Peyer's patch (tissue), 4 donors: ENCODE measurements around the gene PARD3B. TPM values are rescaled to one million over a fixed set of nuclear protein-coding genes. Genes with fewer than 3 reads are reported as not detected.

Experiments used
- DNase-seq, 3 donors: peaks; one replicate each; pipeline ENCODE4 v3.0.0-alpha.2; 2017 to 2019
- H3K27ac ChIP-seq, 4 donors: fragments of 200-600 bp; sonication (generic); one replicate each; pipeline ENCODE4 v1.5.1; 2016 to 2019
- H3K27me3 ChIP-seq, 2 donors: fragments of 200-600 bp; sonication (generic); one replicate each; pipeline ENCODE4 v1.5.1; 2019
- H3K36me3 ChIP-seq, 3 donors: fragments of 200-600 bp; sonication (generic); one replicate each; pipeline ENCODE4 v1.5.1; 2016 to 2019
- H3K4me1 ChIP-seq, 4 donors: fragments of 200-600 bp; sonication (generic); one replicate each; pipeline ENCODE4 v1.5.1; 2016 to 2019
- H3K4me3 ChIP-seq, 4 donors: fragments of 200-600 bp; sonication (generic); 1 replicate in 3 of 4; 2 replicates in 1 of 4; pipeline ENCODE4 v1.5.1; 2016 to 2019; ENCODE audit warnings: mild to moderate bottlenecking in 1 of 4
- H3K9me3 ChIP-seq, 4 donors: fragments of 200-600 bp; sonication (generic); one replicate each; pipeline ENCODE4 v1.5.1; 2016 to 2019; ENCODE audit warnings: mild to moderate bottlenecking in 1 of 4
- CTCF ChIP-seq, 6 experiments: fragments of 450-650 bp in 4 of 6; fragments of 200-600 bp in 2 of 6; sonication (generic) in 1 of 6; IDR thresholded peaks; one replicate each; pipeline ENCODE4 v1.5.1; 2017 to 2019; ENCODE audit warnings: antibody characterized with exemption in 6 of 6, mild to moderate bottlenecking in 3 of 6, moderate library complexity in 1 of 6
- POLR2A ChIP-seq, 2 donors: fragments of 450-650 bp; IDR thresholded peaks; one replicate each; pipeline ENCODE4 v1.5.1; 2017; ENCODE audit warnings: antibody characterized with exemption in 2 of 2, mild to moderate bottlenecking in 2 of 2, moderate library complexity in 2 of 2
- total RNA-seq, 4 donors: library from RNA; depleted of rRNA; stranded (reverse); fragments of >200 nt; gene quantifications; one replicate each; pipeline ENCODE4 v1.1.0, GENCODE V29; 2016

The PARD3B gene
- total RNA-seq, 4 donors from 2014 or later, result 19.6 to 52.0 (median 40.6) TPM

GRCh38 chr2:205619600-205619999, 1074.3 kb downstream of the PARD3B start:
- no peak overlapping the region for H3K4me3 ChIP-seq
- TF ChIP-seq POLR2A (IDR thresholded peaks at IDR 0.05) (no peak), CTCF (IDR thresholded peaks at IDR 0.05) (no peak)
- no peaks in the 10 kb centered on the region for H3K4me1 ChIP-seq
- no peak overlapping the region for H3K27ac ChIP-seq
- H3K9me3 ChIP-seq, result no peaks in the 10 kb centered on the region
- no peaks in the 10 kb centered on the region for H3K27me3 ChIP-seq
- no peak for DNase-seq
- H3K36me3 ChIP-seq, result no peaks in the 10 kb centered on the region

- TF ChIP-seq POLR2A (IDR thresholded peaks at IDR 0.05), result no peak
- TF ChIP-seq CTCF (IDR thresholded peaks at IDR 0.05), result no peak
Observed at GRCh38 chr2:205627085-205627484, 1081.8 kb downstream of the PARD3B start.

GRCh38 chr2:205628422-205628821, 1083.1 kb downstream of the PARD3B start:
- H3K9me3 ChIP-seq, result no peaks in the 10 kb centered on the region
- TF ChIP-seq POLR2A (IDR thresholded peaks at IDR 0.05), result no peak
- no peak for TF ChIP-seq CTCF (IDR thresholded peaks at IDR 0.05)
- H3K4me1 ChIP-seq, result no peaks in the 10 kb centered on the region
- no peak overlapping the region for H3K4me3 ChIP-seq
- H3K27me3 ChIP-seq, result no peaks in the 10 kb centered on the region
- H3K36me3 ChIP-seq, result no peaks in the 10 kb centered on the region
- no peak overlapping the region for H3K27ac ChIP-seq
- DNase-seq, result no peak

More at GRCh38 chr2:205627085-205627484, 1081.8 kb downstream of the PARD3B start:
- DNase-seq, result no peak
- no peak overlapping the region for H3K4me3 ChIP-seq
- no peaks in the 10 kb centered on the region for H3K27me3 ChIP-seq
- no peak overlapping the region for H3K27ac ChIP-seq
- H3K9me3 ChIP-seq, result no peaks in the 10 kb centered on the region
- no peaks in the 10 kb centered on the region for H3K4me1 ChIP-seq
- no peaks in the 10 kb centered on the region for H3K36me3 ChIP-seq

GRCh38 chr2:205629091-205629776, 1084.0 kb downstream of the PARD3B start:
- no peaks in the 10 kb centered on the region for H3K4me1 ChIP-seq
- H3K36me3 ChIP-seq, result no peaks in the 10 kb centered on the region
- H3K4me3 ChIP-seq, result no peak overlapping the region
- H3K27ac ChIP-seq, result no peak overlapping the region
- H3K27me3 ChIP-seq, result no peaks in the 10 kb centered on the region
- no peaks in the 10 kb centered on the region for H3K9me3 ChIP-seq
- DNase-seq, result no peak
- TF ChIP-seq POLR2A (IDR thresholded peaks at IDR 0.05) (no peak), CTCF (IDR thresholded peaks at IDR 0.05) (no peak)

- H3K4me3 ChIP-seq, result no peak overlapping the region
- TF ChIP-seq CTCF (IDR thresholded peaks at IDR 0.05) (no peak), POLR2A (IDR thresholded peaks at IDR 0.05) (no peak)
Observed at GRCh38 chr2:205633994-205634393, 1088.7 kb downstream of the PARD3B start.

More at GRCh38 chr2:205633994-205634393, 1088.7 kb downstream of the PARD3B start:
- Histone ChIP-seq H3K36me3 (no peaks in the 10 kb centered on the region), H3K4me1 (no peaks in the 10 kb centered on the region), H3K27me3 (no peaks in the 10 kb centered on the region), H3K9me3 (no peaks in the 10 kb centered on the region), H3K27ac (no peak overlapping the region)
- DNase-seq, result no peak
